GM19467 (cell line): ENCODE data around the gene ABCC3.

ENCODE experiments used
- ATAC-seq: cut with Tn5 transposase; IDR thresholded peaks from one replicate; pipeline ENCODE4 v1.9.1; 2021; ENCODE audit warnings: mild to moderate bottlenecking, moderate library complexity; ENCODE audit not compliant: unreplicated experiment

The ABCC3 gene

DNA sequence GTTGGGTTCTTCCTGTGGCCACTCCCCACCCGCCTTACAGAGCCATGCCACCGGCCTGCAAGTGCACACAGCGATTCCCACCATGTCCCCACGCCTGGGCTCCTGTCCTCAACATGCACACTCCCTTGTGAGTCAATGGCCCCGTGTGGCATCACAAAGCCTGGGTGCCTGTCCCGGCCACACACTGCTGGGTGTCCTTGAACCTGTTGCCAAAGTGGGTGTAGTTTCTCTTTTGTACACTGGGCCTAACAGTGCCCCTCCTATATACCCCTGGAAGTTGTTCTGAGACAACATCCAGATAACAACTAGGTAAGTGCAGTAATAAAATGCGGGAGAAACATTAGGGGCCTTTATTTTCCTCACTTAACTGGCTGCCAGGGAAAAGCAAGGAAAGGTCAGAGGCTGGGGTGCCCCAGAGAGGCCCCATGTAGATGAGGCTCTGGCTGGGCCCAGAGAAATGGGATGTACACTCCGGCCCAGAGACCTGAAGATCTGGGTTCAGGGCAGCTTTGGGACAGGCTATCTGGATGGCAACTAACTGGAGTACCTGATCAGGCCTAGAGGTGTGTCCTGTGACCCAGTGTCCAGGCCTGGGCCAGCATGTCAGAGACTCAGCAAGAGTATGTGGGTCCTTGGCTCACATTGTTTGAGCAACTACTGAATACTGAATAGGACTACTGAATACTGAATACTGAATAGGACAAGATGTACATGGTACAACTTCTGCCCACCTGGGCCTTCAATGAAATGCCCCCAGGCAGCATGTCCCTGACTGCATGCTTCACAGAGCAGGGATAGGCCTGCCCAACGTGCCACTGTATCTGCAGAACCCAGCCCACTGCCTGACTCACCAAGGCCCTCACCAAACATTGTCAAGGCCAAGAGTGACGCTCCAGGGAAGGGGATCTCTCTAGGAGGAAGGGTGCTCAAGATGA is 8.3 kb downstream of the ABCC3 start:
- ATAC-seq: no peak

DNA sequence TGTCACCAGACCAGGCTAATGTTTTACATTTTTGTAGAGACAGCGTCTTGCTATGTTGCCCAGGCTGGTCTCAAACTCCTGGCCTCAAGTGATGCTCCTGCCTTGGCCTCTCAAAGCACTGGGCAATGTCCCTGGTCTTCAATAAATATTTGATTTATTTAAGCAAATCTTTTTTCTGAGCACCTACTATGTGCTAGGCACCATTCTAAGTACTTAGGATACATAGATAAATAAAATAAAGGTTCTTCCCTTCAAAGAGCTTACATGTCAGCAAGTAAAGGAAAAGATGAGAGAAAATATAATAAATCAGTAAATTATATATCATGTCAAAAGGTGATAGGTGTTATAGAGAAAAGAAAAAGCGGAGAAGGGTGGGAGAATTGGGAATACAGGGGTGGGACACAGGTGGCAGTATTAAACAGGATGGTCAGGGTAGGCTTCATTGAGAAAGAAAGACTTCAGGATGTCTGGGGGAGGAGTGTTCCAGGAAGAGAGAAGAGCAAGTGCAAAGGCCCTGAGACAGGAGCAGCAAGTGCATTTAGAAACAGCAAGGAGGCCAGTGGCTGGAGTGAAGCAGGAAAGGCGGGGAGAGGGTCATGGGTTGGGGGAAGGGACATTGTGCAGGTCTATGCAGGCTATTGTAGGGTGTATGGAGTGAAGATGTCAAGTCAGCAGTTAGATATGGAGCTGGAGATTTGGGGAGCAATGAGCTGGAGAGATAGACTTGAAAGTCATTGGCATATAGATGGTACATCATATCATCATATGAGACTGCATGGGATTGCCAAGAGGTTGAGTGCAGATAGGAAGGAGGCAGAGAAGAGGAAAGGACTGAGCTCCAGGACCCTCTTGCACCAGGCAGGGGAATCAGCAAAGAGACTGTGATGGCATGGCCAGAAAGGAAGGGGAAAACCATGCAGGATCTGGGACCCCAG is 11.3 kb downstream of the ABCC3 start:
- ATAC-seq: no peak

DNA sequence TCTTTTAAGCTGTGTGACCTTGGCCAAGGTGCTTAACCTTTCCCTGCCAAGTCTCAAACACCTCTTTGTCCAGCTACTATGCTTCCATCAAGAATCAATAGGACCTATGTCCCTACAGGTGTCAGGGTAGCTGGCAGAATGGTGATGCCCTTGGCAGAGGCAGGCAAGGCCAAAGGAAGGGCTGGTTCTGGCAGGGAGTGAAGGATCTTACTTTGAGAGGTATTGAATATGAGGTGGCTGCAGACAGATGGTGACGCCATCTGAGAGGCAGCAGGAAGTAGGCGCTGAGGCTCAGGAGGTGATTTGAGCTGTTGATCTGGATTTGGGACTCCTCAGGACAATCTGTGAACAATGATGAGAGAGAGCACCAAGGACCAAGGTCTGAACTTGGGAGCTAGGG is 12.5 kb downstream of the ABCC3 start:
- no peak for ATAC-seq

DNA sequence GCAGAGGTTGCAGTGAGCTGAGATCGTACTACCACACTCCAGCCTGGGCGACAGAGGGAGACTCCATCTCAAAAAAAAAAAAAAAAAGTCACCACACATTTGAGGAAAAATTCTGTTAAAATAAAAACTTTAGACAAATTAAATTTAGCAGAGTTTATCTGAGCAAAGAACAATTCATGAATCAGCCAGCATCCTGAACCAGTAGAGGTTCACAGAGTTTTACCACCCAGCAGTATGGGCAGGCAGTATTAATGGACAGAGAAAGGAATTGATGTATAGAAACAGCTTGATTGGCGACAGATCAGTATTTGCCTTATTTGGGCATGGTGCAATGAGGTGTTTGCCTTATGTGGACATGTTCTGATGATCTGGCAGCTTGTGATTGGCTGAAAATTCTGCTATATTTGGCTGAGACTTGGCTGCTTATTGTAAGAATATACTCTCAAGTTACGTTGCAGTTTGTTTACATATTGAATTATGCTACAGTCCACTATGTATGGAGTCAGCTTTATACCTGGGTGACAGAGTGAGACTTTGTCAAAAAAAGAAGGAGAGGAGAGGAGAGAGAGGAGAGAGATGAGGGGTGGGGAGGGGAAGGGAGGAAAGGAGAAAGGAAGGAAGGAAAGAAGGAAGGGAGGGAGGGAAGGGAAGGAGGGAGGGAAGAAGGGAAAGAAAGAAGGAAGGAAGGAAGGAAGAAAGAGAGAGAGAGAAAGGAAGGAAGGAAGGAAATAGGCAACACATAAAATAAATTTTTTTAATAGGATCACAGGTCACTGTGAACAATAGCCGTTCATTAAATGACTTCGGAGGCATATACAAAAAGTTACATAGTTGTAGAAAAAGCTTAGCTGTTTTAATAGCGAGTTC is 14.6 kb downstream of the ABCC3 start:
- ATAC-seq: no peak

DNA sequence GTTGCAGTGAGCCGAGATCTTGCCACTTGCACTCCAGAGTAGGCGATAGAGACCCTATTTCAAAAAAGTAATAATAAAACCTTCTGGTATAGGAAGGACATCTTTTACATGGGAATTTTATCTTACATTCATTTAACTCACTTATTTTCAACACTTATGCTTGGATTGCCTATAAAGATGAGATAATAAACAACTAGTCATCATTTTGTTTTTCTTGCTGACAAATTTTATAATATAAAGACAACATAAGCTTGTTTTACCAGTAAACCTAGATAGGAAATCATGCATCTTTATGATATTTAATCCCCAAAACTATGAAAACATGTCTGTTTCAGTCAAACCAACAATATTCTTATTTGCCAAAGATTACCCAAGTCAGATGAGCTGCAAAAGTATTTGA is 17.0 kb downstream of the ABCC3 start:
- no peak for ATAC-seq

DNA sequence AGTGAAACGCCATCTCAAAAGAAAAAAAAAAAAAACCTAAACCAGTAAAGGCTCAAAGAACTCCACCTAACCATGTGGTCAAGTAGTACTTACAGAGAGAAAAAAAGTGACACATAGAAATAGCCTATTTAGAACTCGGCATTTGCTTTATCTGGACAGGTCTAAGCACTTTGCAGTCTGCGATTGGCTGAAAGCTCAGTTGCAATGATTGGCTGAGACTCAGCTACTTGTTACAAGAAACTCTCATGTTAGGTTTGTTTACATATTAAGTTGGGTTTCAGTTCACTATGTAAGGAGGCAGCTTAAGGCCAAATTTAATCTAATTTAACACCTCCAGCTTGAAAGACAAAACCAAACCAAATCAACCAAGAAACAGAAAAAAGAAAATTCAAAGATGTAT is 19.1 kb downstream of the ABCC3 start:
- no peak for ATAC-seq

DNA sequence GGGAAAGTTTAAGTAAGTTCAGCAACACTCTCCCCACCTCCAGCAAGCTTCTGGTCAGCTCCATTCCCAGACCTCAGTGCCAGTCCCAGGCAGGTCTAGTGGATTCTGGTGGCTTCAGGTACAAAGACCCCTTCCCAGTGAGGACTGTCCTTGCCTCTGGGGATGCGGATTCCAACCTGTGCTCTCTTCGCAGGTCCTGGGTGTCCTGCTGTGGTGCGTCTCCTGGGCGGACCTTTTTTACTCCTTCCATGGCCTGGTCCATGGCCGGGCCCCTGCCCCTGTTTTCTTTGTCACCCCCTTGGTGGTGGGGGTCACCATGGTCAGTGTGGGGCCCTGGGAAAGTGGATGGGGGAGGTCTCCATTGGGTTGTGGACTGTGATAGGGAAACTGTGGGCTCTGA is 21.8 kb downstream of the ABCC3 start:
- no peak for ATAC-seq

DNA sequence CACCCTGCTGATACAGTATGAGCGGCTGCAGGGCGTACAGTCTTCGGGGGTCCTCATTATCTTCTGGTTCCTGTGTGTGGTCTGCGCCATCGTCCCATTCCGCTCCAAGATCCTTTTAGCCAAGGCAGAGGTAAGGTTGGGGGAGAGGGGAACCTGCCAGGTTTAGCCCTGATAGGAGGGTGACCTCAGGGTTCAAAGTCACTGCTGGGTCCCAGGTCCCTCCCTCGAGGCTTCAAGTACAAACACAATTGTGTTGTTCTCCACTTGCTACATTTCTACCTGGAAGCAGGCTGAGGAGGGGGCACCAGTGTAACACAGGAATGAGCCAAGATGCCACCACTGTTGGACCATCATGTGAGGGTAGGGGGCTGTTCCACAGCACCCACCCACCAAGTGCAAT is 22.4 kb downstream of the ABCC3 start:
- no peak for ATAC-seq

DNA sequence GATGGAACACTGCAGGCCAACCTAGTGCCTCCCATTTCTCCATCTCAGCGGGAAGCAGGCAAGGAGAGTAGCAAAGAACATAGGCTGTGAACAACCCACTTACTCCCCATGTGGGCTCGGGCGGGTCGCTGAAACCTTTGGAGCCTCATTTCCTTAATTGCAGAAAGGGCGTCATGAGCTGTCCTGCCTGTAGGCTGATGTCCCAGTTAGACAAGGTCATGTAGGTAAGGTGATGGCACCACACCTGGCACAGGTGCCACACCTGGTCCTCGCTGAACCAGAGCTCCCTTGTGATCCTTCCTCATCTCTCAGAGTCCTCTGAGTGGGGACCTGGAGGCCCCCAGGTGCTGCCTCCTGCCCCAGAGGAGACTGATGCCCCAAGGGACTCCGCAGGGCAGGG is 22.9 kb downstream of the ABCC3 start:
- ATAC-seq: no peak

DNA sequence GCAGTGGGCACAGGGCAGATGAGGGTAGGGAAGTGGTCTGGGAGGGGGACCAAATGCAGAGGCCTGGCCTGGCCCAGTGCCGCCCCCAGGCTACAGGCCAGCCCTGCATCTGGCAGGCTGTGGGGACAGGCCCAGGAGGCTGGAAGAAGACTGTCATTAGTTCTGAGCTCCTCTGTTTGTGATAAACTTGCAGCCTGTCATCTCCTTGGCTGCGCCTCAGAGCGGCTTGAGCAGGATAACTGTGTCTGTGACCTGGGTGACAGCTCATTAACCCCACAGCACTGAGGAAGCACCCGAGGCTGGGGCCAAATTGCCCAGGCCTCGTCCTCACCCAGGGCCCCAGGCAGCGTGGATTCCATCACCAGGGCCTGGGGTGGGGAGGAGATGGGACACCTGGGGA is 23.9 kb downstream of the ABCC3 start:
- no peak for ATAC-seq

DNA sequence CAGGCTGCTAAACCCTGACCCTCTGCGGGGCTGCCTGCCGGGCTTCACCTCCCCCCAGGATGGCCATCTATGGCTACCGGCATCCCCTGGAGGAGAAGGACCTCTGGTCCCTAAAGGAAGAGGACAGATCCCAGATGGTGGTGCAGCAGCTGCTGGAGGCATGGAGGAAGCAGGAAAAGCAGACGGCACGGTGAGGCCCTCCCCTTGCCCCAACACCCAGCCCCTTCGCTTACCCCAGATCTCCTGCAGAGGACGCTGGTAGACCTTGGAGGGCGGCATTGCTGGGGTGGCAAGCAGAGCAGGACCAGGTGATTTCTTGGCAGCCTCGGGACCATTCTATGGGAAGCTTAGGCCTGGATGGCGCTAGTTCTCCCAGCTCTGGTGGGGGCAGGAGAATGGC is 24.5 kb downstream of the ABCC3 start:
- ATAC-seq: no peak

DNA sequence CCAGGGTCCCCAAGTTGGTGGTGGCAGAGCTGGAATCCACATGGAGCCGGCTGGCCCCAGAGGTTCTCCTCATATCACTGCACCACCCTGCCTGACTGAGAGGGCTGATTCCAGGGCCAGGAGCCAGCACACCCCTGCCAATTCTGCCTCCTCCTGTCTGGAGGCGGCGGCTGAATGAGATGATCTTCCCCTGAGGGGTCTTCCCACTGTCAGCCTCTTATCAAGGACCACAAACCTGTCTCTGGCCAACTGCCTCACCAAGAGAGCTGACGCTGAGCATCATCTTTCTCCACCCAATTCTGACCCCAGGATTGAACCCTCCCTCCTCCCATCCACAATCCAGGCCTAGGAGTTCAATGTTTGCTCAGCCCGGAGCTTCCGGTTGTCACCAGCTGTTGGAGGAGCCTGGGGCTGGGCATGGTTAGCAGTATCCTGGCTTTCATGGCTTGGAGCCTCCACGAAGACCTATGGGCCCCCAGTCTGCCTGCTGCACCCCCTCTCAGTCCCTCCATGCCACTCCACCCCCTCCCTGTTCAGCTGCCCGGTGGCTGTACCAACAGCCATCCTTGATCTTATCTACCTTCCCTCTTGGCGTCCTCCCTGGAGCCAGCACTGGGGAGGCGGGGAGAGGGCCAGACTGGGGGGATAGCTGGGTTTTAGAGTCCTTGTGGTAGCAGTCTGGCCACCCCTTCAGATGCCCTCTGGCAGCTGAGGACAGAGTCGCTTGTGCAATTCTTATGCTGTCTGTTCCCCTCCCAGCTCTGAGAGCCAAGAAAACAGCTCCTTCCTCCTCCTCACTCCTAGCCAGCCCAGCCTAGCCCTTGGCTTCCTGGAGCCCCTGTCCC is 25.6 kb downstream of the ABCC3 start:
- ATAC-seq: no peak

DNA sequence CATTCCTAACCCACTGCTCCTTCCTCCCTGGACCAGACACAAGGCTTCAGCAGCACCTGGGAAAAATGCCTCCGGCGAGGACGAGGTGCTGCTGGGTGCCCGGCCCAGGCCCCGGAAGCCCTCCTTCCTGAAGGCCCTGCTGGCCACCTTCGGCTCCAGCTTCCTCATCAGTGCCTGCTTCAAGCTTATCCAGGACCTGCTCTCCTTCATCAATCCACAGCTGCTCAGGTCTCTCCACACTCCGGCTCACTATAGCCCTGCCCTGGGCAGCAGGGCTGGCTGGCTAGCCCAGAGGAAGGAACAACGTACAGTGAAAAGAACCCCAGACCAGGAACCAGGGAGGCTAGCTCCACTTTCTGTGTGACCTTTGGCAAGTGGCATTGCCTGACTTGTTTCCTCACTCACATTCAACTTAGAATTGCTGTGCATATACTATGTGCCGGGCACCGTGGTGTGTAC is 26.2 kb downstream of the ABCC3 start:
- ATAC-seq: no peak

DNA sequence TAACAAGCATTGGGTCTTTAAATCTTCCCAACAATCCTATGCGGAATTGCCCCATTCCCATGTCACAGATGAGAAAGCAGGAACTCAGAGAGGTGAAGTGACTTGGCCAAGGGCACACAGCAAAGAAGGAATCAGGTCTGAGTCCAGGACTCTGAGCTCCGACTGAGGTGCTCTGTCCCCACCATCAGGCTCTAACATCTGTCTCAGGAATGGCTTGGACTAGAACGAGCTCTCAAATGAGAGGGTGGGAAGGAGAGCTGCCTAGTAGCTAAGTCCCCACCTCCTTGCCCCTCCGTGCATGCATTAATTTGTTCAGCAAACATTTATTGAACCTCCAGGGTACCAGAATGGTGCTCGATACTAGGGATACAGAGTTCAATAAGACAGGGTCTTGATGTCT is 26.7 kb downstream of the ABCC3 start:
- no peak for ATAC-seq

DNA sequence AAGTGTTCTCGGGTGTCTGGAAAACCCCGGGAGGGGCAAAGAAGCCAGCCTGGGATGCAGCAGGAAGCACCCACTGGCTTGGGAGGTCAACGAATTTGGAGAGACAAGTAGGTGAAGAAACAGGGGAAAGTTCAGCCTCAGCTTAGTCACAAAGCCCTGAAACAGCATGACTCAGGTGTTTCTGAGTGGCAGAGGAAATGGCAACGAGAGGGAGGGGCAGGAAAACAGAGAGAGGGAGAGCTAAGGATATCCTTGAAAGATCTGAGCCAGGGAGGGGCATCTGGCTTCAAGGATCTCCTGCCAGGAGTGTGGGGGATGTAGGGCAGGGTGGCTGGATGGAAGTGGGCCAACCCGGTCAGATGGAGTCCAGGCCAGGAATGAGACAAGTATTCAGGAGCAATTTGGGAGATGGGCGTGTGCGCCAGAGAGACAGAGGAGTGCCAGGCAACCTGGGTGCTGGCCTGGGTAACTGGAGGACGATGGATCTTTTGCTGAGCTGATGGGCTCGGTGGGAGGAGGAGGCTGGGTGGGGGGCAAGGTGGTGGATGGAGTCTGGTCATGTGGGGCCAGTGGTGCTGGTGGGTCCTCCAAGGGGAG is 27.2 kb downstream of the ABCC3 start:
- ATAC-seq: no peak

DNA sequence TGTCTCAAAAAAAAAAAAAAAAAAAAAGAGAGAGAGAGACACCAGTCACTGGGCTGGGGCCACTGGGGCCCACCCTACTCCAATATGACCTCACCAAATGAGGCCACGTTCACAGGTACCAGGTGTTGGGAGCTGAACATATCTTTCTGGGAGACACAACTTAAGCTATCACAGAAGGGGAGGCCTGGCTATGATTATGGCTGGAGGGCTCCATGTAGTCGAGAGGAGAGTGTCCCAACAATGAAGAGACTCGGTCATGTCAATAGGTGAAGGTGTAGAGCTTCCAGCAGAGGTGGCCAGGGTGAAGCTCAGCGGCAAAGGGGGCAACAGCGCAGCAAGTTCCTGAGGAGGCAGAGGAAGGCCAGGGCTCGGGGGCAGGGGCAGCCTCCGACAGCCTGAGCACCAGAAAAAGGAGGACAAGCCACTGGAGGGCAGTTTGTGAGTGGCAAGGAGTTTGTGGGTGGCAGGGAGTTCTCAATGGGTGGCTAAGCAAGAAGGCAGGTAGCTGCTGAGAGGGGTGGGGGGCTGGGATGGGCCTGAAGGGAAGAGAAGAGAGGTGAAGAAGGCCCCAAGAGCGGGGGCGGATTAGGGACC is 28.0 kb downstream of the ABCC3 start:
- ATAC-seq: no peak

DNA sequence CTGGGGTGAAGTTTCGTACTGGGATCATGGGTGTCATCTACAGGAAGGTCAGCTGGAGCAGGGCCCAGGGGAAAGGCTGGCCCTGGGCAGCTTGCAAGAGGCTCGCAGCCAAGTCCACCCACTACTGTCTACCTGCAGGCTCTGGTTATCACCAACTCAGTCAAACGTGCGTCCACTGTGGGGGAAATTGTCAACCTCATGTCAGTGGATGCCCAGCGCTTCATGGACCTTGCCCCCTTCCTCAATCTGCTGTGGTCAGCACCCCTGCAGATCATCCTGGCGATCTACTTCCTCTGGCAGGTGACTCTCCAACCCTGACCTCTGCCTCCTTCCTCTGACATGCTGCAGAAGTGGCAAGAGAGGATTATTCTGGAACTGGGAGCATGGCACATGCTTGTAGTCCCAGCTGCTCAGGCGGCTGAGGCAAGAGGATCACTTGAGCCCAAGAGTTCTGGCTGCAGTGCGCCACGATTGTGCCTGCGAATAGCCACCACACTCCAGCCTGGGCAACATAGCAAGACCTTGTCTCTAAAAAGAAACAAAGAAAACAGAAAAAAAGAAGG is 29.2 kb downstream of the ABCC3 start:
- ATAC-seq: no peak

DNA sequence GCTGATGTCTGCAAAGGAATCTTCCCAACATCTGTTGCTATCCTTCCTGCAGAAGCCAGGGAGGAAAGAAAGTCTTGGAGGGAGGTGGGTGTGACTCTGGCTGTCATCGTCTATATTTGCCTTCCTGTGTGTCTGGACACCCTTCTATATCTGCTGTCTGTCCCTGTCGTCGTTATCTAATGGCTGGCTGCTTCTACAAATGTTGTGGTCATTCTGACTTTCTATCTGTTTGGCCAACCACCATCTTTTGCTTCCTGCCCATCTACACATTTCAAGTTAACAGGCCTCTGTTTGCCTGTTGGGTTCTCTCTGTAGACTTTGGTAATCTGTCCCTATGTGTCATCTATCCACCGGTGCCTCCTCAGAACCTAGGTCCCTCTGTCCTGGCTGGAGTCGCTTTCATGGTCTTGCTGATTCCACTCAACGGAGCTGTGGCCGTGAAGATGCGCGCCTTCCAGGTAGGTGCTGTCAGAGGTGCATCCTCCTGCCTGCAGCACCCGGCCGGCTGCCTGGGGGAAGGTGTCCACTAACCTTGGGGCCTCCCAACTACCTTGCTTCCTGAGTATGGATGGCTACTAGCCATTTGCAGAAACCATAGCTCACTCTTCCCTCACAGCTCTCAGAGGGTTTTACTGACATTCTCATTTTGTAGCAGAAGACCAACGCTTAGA is 30.2 kb downstream of the ABCC3 start:
- no peak for ATAC-seq
